HTERT RPE-1 (cell line): ENCODE measurements around the gene CDH13.

ENCODE experiments used
- in situ Hi-C: fragments of 300-500 bp; cut with MboI; formaldehyde crosslinking; loops from 4 replicates; pipeline ENCODE4 v1.14.3; 2020; ENCODE audit warnings: low sequenced_read_pairs

Gene CDH13

GRCh38 chr16:83137894-83138293 lies 511.1 kb downstream of the CDH13 start:
- in situ Hi-C loops = no loop called here

DNA sequence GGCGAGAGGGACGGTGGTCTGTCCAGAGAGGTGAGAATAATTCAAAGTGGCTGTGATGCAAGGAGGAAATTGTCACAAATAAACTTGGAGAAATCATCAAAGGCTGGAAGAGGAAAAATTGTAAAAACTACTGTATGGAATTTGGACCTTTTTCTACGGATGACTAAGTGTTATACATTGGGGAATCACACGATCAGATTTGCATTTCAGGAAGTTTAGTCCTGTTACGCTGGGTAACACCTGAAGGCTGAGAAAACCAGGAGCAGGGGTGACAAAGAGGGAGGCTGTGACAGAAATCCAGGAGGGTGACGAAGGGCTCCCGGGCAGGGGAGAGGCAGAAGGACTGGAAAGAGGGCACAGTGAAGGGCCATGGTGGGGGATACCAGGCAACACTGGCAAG lies 511.7 kb downstream of the CDH13 start:
- in situ Hi-C loops = no loop called here

GRCh38 chr16:83138976-83139690 lies 512.4 kb downstream of the CDH13 start:
- in situ Hi-C loops = no loop called here

DNA sequence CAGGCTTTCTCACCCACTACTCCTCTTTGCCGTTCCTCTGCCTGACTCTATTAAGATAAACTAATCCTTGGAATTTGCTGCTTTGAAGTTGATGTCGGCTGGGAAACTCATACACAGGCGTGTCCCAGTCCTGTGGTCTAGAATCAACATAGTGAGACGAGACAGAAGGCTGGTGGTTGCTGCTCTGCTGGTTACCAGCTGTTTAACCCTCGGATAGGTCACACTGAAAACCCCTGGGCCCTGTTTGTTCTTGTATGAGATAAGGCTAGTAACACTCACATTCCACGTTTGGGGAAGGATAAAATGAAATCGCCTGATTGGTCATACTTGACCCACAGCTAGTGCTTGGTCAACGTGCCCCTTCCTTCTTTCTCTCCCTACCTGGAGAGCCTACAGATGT lies 517.0 kb downstream of the CDH13 start:
- in situ Hi-C loops = no loop called here

DNA sequence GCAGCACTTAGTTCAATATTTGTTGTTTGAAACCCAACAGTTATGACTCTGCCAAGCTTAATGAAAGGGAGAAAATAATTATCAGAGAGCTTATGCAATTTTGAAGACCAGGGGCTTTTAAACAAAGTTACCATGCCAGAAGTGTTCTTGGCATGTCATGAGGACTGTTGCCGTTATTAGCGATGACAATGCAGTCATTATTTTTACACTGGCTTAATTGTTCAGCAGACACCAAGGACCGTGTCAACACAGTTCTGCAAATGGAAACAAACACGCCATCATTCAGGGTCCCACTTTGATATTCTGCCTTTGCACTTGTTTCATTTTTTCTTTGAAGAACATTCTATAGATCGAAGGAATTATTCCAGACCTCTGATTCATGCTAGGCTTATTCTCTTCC lies 518.5 kb downstream of the CDH13 start:
- in situ Hi-C loops = no loop called here

DNA sequence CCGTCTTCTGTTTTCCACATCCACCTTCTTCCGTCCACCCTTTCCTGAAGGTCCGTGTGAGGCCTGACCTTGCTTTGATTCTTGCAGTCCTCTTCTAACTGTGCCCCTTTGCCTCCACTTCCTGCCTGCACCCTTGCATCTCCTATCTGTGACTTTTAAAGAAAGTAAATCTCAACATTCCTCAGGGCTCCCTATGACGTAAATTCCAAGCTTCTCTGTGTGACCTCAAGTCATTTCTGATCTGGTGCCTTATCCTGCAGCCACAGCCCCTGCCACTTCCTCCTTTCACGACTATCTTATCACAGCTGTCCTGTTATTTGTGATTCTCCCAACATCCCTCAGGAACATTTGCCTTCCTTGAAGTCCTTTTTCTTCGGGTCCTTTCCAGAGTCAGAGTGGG lies 520.5 kb downstream of the CDH13 start:
- in situ Hi-C loops = no loop called here

DNA sequence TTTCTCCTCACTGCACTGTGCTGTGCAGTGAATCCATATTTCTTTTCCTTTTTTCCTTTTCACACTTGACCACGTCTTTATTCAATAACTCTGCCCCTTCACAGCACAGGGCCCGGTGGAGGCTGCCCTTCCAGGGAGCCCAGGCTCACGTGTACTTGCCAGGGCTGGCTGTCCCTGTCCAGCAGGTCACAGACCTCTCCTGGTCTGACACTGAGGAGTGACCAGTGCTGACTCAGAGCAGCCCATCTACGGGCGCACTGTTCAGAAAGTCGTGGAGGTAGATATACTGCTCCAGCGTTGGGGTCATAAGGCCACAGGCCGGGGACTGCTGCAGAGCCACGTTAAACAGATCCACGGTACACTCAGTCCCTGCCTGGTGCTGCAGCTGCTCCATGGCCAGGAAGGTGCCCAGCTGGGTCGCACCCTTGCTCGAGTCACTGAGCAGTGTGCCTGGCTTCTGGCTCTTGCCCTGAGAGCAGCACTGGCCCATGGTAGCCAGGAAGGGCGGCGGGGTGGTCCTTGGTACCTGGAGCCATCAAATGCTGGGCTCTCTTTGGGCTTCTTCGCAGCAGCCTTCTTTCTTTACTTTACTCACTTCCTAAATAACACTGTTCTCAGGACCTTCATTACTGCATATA lies 531.7 kb downstream of the CDH13 start:
- in situ Hi-C loops = no loop called here

- in situ Hi-C loops = no loop called here
These were observed 532.3 kb downstream of the CDH13 start for GRCh38 chr16:83159049-83159448.

- in situ Hi-C loops = no loop called here
These were observed 533.7 kb downstream of the CDH13 start for GRCh38 chr16:83160287-83161020.

DNA sequence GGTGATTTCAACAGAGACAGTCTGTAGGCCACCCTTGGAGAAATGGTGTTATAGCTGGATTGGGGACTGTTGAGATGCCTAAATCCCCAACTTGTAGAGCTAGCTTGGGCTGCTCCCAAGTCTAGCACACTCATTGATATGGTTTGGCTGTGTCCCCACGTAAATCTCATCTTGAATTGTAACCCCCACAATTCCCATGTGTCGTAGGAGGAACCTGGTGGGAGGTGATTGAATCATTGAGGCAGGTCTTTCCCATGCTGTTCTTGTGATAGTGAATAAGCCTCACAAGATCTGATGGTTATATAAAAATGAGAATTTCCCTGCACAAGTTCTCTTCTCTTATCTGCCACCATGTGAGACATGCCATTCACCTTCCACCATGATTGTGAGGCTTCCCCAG lies 536.0 kb downstream of the CDH13 start:
- in situ Hi-C loops = no loop called here

DNA sequence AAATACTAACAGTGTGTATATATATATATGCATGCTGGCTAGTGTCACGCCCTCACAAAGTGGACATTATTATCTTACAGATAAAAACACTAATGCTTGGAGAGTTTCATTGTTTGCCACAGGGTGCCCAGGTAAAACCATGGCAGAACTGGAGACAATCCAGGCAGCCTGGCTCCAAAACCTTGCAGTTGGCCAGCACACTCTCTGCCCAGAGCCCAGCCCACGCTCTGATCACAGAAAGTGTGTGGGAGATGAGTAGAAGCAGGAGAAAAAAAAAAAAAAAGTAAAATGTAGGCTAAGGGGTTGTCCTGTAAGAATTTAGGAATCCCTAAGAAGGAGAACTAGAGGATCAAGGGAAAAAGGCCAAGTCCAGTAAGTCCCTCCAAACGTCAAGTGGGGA lies 538.0 kb downstream of the CDH13 start:
- in situ Hi-C loops = no loop called here

- in situ Hi-C loops = no loop called here
These were observed 544.6 kb downstream of the CDH13 start for GRCh38 chr16:83171396-83171795.

DNA sequence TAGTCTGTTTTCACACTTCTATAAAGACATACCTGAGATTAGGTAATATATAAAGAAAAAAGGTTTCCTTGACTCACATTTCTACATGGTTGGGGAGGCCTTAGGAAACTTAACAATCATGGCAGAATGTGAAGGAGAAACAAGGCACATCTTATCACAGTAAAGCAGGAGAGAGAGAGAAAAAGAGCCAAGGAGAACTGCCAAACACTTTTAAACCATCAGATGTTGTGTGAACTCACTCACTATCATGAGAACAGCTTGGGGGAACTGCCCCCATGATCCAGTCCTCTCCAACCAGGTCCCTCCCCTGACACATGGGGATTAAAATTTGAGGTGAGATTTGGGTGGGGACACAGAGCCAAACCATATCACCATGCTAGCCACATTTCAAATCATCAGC lies 547.9 kb downstream of the CDH13 start:
- in situ Hi-C loops = no loop called here

DNA sequence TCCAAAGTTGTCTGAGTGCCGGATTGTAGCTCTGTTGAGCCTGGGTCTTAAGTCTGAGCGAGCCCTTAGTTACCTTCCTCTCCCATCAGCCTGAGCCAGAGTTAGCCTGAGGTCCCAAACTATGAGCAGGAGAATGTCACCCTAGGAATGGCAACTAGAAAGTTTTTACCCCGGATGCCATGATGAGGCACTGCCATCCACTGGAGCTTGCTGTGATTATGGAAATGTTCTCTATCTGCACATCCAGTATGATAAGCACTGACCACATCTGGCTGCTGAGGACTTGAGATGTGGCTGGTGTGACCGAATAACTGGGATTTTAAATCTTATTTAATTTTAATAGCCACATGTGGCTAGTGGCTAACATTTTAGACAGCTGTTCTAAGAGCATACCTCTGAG lies 550.0 kb downstream of the CDH13 start:
- in situ Hi-C loops = no loop called here

DNA sequence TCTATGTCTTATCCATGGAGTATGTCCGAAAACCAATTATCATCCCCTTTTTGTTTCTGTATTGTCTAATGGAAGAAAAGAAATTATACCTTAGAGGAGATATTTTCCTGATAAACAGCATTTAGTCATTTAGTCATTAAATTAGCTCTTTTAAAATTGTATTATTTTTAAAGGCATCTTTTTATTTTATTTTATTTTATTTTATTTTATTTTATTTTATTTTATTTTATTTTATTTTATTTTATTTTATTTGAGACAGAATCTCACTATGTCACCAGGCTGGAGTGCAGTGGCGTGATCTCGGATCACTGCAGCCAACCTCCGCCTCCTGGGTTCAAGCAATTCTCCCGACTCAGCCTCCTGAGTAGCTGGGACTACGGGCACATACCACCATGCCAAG lies 559.1 kb downstream of the CDH13 start:
- in situ Hi-C loops = no loop called here

GRCh38 chr16:83187405-83187804 lies 560.6 kb downstream of the CDH13 start:
- in situ Hi-C loops = no loop called here

DNA sequence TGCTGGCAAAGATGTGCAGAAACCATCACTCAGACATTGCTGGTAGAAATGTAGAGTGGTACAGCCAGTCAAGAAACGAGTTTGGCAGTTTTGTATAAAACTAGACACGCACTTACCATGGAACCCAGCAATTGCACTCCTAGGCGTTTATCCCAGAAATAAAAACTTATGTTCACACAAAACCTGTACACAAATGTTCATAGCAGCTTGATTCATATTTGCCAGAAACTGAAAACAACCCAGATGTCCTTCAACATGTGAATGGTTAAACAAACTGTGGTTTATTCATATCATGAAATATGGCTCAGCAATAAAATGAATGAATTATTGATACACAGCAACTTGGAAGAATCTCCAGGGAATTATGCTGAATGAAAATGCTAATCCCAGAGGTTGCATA lies 570.0 kb downstream of the CDH13 start:
- in situ Hi-C loops = no loop called here

DNA sequence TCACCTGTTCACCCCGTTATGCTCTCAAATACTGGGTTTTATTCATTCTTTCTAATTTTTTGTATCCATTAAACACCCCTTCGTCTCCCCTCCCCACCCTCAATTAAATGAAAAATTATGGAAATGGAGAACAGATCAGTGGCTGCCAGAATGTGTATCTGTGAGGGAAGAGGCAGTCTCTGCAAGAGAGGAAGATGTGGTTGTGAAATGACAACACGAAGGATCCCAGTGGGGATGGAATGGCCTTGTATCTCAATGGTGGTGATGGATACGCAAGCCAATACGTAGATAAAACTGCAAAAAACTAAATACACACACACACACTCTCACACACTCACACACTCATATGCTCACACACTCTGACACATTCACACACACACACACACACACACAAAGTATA lies 570.7 kb downstream of the CDH13 start:
- in situ Hi-C loops = no loop called here

DNA sequence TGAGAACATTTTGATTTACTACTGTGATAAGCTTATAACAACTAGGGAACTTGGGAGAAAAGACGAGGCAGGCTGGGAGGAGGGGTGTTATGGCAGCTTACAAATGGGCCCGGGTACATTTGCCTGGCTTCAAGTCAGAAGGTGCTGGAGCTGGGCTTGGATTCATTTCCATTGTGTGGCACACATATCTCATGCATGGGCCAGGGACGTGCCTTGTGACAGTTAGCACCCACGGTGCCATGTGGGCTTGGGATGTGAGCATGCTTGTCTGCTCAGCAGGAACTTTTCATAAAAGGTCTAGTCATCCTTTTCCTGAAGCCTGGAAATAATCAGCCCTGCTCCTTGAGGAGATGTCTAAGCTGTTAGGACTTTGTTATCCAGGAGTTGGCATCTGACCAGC lies 572.2 kb downstream of the CDH13 start:
- in situ Hi-C loops = no loop called here

- in situ Hi-C loops = no loop called here
These were observed 573.4 kb downstream of the CDH13 start for GRCh38 chr16:83200005-83200779.

- in situ Hi-C loops = no loop called here
These were observed 575.0 kb downstream of the CDH13 start for GRCh38 chr16:83201748-83202147.
